Smooth muscle cell (in vitro differentiated cells): ENCODE results near the gene SLC6A19. TPM values are rescaled to one million over a fixed set of nuclear protein-coding genes. Genes with fewer than 3 reads are reported as not detected.

ENCODE experiments used
- DNase-seq: peaks from one replicate; lab custom pipeline; 2025; ENCODE audit not compliant: unreplicated experiment; lab: John Stamatoyannopoulos, UW
- H2AFZ ChIP-seq: fragments of 200-600 bp; sonication (generic); 2 replicates; pipeline ENCODE4 v1.6.0; 2016; ENCODE audit warnings: antibody characterized with exemption, low read depth, mild to moderate bottlenecking
- H3F3A ChIP-seq: fragments of 200-600 bp; sonication (generic); 2 replicates; pipeline ENCODE4 v1.6.0; 2017; ENCODE audit warnings: antibody characterized with exemption, low read depth
- H3K27ac ChIP-seq: fragments of 200-600 bp; sonication (generic); 2 replicates; pipeline ENCODE4 v1.5.1; 2016; ENCODE audit warnings: low read depth, mild to moderate bottlenecking
- H3K27me3 ChIP-seq: fragments of 200-600 bp; sonication (generic); 2 replicates; pipeline ENCODE4 v1.6.1; 2016; ENCODE audit warnings: low read depth, mild to moderate bottlenecking
- H3K36me3 ChIP-seq: fragments of 200-600 bp; sonication (generic); 2 replicates; pipeline ENCODE4 v1.5.1; 2016; ENCODE audit warnings: low read depth
- H3K4me1 ChIP-seq: fragments of 200-600 bp; sonication (generic); 2 replicates; pipeline ENCODE4 v1.5.1; 2016; ENCODE audit warnings: low read depth
- H3K4me2 ChIP-seq: fragments of 200-600 bp; sonication (generic); 2 replicates; pipeline ENCODE4 v1.6.0; 2016; ENCODE audit warnings: mild to moderate bottlenecking
- H3K4me3 ChIP-seq: fragments of 200-600 bp; sonication (generic); 2 replicates; pipeline ENCODE4 v1.5.1; 2016; ENCODE audit warnings: mild to moderate bottlenecking
- H3K79me2 ChIP-seq: fragments of 200-600 bp; sonication (generic); 2 replicates; pipeline ENCODE4 v1.6.0; 2016; ENCODE audit warnings: low read depth, mild to moderate bottlenecking
- H3K9ac ChIP-seq: fragments of 200-600 bp; sonication (generic); 2 replicates; pipeline ENCODE4 v1.6.0; 2016; ENCODE audit warnings: low read depth
- H3K9me3 ChIP-seq: fragments of 200-600 bp; sonication (generic); replicated peaks from 2 replicates; pipeline ENCODE4 v1.5.1; 2016; ENCODE audit warnings: low read depth
- H4K20me1 ChIP-seq: fragments of 200-600 bp; sonication (generic); 2 replicates; pipeline ENCODE4 v1.6.0; 2016; ENCODE audit warnings: low read depth
- CTCF ChIP-seq: fragments of 200-600 bp; sonication (generic); IDR thresholded peaks from 2 replicates; pipeline ENCODE4 v1.5.1; 2017; ENCODE audit warnings: borderline replicate concordance, mild to moderate bottlenecking, antibody characterized with exemption; ENCODE audit not compliant: insufficient read depth, poor library complexity, severe bottlenecking
- WGBS: methylation state at CpG from one replicate; pipeline ENCODE4 v1.1.7; 2016; ENCODE audit warnings: low lambda C conversion rate; 5-methylcytosine and 5-hydroxymethylcytosine counted together
- polyA plus RNA-seq: library from polyadenylated mRNA; unstranded; fragments of >200 nt; fragmentation: Nextera tagmentation; extraction: Ambion mirVana; gene quantifications from 2 replicates; pipeline ENCODE4 v1.2.1, GENCODE V29; 2016
- total RNA-seq: library from RNA; depleted of rRNA; stranded (reverse); fragments of >200 nt; gene quantifications from 2 replicates; pipeline ENCODE4 v1.2.3, GENCODE V29; 2014

Gene SLC6A19
- total and polyA plus RNA-seq, 2 experiments from 2014 or later = not detected

DNA sequence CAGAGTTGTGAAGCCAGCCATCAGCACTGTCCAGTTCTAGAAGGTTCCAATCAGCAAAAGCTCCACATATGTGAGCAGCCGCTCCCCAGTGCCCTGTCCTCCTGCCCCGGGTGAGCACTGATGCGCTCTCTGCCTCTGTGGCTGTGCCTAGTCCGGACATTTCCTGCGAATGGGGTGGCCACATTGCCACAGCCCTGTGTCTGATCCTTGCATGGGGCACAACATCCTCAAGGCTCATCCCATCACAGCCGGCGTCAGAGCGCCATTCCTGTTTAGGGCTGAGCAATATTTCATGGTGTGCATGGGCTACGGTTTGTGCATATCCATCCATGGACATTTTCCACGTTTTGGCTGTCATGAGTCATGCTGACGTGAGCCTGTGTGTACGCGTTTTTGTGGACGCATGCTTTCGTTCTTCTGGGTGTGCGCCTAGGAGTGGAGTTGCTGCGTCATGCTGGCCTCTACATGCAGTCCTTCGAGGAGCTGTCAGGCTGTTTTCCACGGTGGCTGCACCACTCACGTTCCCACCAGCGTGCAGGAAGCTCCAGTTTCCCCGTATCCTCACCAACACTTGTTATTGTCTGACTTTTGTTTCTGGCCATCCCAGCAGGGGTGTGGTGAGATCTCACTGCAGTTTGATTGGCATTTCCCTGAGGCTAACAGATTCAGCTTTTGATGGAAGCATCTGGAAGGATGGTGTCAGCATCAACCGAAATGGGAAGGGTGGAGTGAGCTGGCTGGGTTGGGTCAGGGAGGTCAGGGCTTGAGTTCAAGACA is 14.1 kb downstream of the SLC6A19 start:
- Histone ChIP-seq H3K4me1 (no peaks in the 10 kb centered on the region), H3K79me2 (no peaks in the 10 kb centered on the region), H3K27me3 (no peaks in the 10 kb centered on the region), H4K20me1 (no peaks in the 10 kb centered on the region), H3K9me3 (no peaks in the 10 kb centered on the region), H3K9ac (no peak overlapping the region), H3K36me3 (no peaks in the 10 kb centered on the region), H3K4me2 (no peak overlapping the region), H2AFZ (no peak overlapping the region), H3K27ac (no peak overlapping the region), H3F3A (no peaks in the 10 kb centered on the region), H3K4me3 (no peak overlapping the region)
- TF ChIP-seq CTCF = no peak
- 95% methylated on average over 23 of the region's 23 CpGs for WGBS
- DNase-seq = no peak

GRCh38 chr5:1216211-1216917 is 15.0 kb downstream of the SLC6A19 start:
- Histone ChIP-seq H3K36me3 (no peaks in the 10 kb centered on the region), H3K4me3 (no peak overlapping the region), H4K20me1 (no peaks in the 10 kb centered on the region), H3K9ac (no peak overlapping the region), H2AFZ (no peak overlapping the region), H3K27ac (no peak overlapping the region), H3F3A (no peaks in the 10 kb centered on the region), H3K9me3 (no peaks in the 10 kb centered on the region), H3K27me3 (no peaks in the 10 kb centered on the region), H3K79me2 (no peaks in the 10 kb centered on the region), H3K4me2 (no peak overlapping the region), H3K4me1 (no peaks in the 10 kb centered on the region)
- WGBS = 96% methylated on average over 38 of the region's 38 CpGs
- TF ChIP-seq CTCF = no peak
- no peak for DNase-seq

- Histone ChIP-seq H3K79me2 (no peaks in the 10 kb centered on the region), H3K4me1 (no peaks in the 10 kb centered on the region), H3K9ac (no peak overlapping the region), H3F3A (no peaks in the 10 kb centered on the region), H3K27me3 (no peaks in the 10 kb centered on the region), H3K4me3 (no peak overlapping the region), H3K4me2 (no peak overlapping the region), H2AFZ (no peak overlapping the region), H3K36me3 (no peaks in the 10 kb centered on the region), H3K27ac (no peak overlapping the region), H3K9me3 (no peaks in the 10 kb centered on the region), H4K20me1 (no peaks in the 10 kb centered on the region)
- no peak for TF ChIP-seq CTCF
- no peak for DNase-seq
- WGBS = 92% methylated on average over 18 of the region's 18 CpGs
Observed at GRCh38 chr5:1216918-1217295, 15.5 kb downstream of the SLC6A19 start.
